K562 (cell line): ENCODE data around the gene USP48. TPM values are rescaled to one million over a fixed set of nuclear protein-coding genes. Genes with fewer than 3 reads are reported as not detected.

Experiments used
- ASH1L ChIP-seq: fragments of 450-650 bp; IDR thresholded peaks from 2 replicates; pipeline ENCODE4 v1.6.1; 2018; ENCODE audit warnings: borderline replicate concordance, mild to moderate bottlenecking, low read depth; ENCODE audit not compliant: partially characterized antibody
- BCLAF1 ChIP-seq, 2 experiments: fragments of 450-650 bp in 1 of 2; IDR thresholded peaks; 2 replicates each; pipeline ENCODE4 v1.6.1; 2011 to 2017; ENCODE audit warnings: low read depth in 2 of 2, antibody characterized with exemption in 1 of 2, borderline replicate concordance in 1 of 2, low read length in 1 of 2, mild to moderate bottlenecking in 1 of 2, mixed read lengths in 1 of 2; ENCODE audit not compliant: control insufficient read depth in 1 of 2
- GABPB1 ChIP-seq: sonication (generic); formaldehyde crosslinking; IDR thresholded peaks from 2 replicates; pipeline ENCODE4 v1.8.0; 2022; ENCODE audit warnings: mild to moderate bottlenecking, missing genetic modification reagents
- HDAC1 ChIP-seq, 2 experiments: fragments of 450-650 bp; IDR thresholded peaks; 2 replicates each; pipeline ENCODE4 v1.6.1; 2016 to 2017; ENCODE audit warnings: inconsistent platforms in 1 of 2, mild to moderate bottlenecking in 1 of 2, moderate library complexity in 1 of 2
- HDGF ChIP-seq: fragments of 450-650 bp; IDR thresholded peaks from 2 replicates; pipeline ENCODE4 v1.6.1; 2016
- KDM5B ChIP-seq: fragments of 200-600 bp; sonication (generic); IDR thresholded peaks from 2 replicates; pipeline ENCODE4 v1.6.1; 2012; ENCODE audit warnings: low read depth, mild to moderate bottlenecking, moderate library complexity, low read length, control low read depth, inconsistent platforms; ENCODE audit not compliant: insufficient replicate concordance
- MXD1 ChIP-seq: fragments of 250-450 bp; sonication (Bioruptor Pico); IDR thresholded peaks from 2 replicates; pipeline ENCODE4 v1.8.0; 2021; ENCODE audit warnings: borderline replicate concordance, mild to moderate bottlenecking, moderate library complexity; ENCODE audit not compliant: poor library complexity, severe bottlenecking
- MYC ChIP-seq, 2 experiments: fragments of 250-450 bp in 1 of 2; sonication (Bioruptor Pico) in 1 of 2; IDR thresholded peaks; 2 replicates each; pipeline versions ENCODE4 v1.5.1 to v1.6.1; 2012 to 2021; ENCODE audit warnings: low read depth in 2 of 2, borderline replicate concordance in 1 of 2, improper control_type of control experiment in 1 of 2, low read length in 1 of 2, mild to moderate bottlenecking in 1 of 2, moderate library complexity in 1 of 2
- SRSF7 ChIP-seq: fragments of 200-400 bp; formaldehyde crosslinking; optimal IDR thresholded peaks from 2 replicates; pipeline ENCODE3; 2017; ENCODE audit warnings: mild to moderate bottlenecking, low read depth, low read length
- ZBTB9 ChIP-seq: fragments of 450-650 bp; formaldehyde crosslinking; IDR thresholded peaks from 2 replicates; pipeline ENCODE4 v1.4.0; 2020; ENCODE audit warnings: mild to moderate bottlenecking, moderate library complexity
- ZKSCAN1 ChIP-seq: fragments of 150-350 bp; IDR thresholded peaks from 2 replicates; pipeline ENCODE4 v1.6.1; 2016; ENCODE audit warnings: low read depth, low read length
- ZNF639 ChIP-seq, 2 experiments: fragments of 200-800 bp in 1 of 2; sonication (Bioruptor generic) in 1 of 2; sonication (generic) in 1 of 2; formaldehyde crosslinking in 1 of 2; IDR thresholded peaks in 1 of 2; conservative IDR thresholded peaks in 1 of 2; 2 replicates each; pipeline versions ENCODE4 v1.5.0 to v1.6.1; 2016 to 2020; ENCODE audit warnings: missing compliant biosample characterization in 1 of 2, missing genetic modification characterization in 1 of 2, missing genetic modification reagents in 1 of 2
- ZNF699 ChIP-seq: fragments of 250-450 bp; sonication (Bioruptor Pico); IDR thresholded peaks from 2 replicates; pipeline ENCODE4 v1.8.0; 2021; ENCODE audit warnings: mild to moderate bottlenecking, moderate library complexity; ENCODE audit not compliant: insufficient replicate concordance
- polyA plus RNA-seq, 8 experiments: library from polyadenylated mRNA; depleted of rRNA in 4 of 8; stranded (reverse) in 5 of 8; unstranded in 3 of 8; fragments of >200 nt; fragmentation: Nextera tagmentation in 2 of 8; fragmentation: Illumina TruSeq in 1 of 8; extraction: Ambion mirVana in 2 of 8; extraction: Trizol in 1 of 8; gene quantifications; 2 replicates each; pipeline versions ENCODE4 v1.2.1 to v1.2.3, GENCODE V29; 2011 to 2014; ENCODE audit warnings: inconsistent platforms in 1 of 8, missing spikeins in 1 of 8
- total RNA-seq, 7 experiments: library from RNA; depleted of rRNA in 6 of 7; stranded (reverse); fragments of >200 nt in 6 of 7; fragmentation: Illumina TruSeq in 2 of 7; extraction: Trizol in 2 of 7; gene quantifications; 2 replicates each; pipeline versions ENCODE4 v1.2.1 to v1.2.3, GENCODE V29; 2011 to 2021; ENCODE audit warnings: low replicate concordance in 1 of 7
- TF ChIP-seq, protein P1 (sequence below): fragments of 450-650 bp; IDR thresholded peaks from one replicate; pipeline ENCODE4 v1.6.1; 2018; ENCODE audit warnings: mild to moderate bottlenecking, moderate library complexity; ENCODE audit not compliant: partially characterized antibody

Gene USP48
- total and polyA plus RNA-seq, 9 of the 15 experiments (the other 6 are each of a cell fraction or from before 2014, with no cell fraction given), result 23.3 to 123 (median 106) TPM

DNA sequence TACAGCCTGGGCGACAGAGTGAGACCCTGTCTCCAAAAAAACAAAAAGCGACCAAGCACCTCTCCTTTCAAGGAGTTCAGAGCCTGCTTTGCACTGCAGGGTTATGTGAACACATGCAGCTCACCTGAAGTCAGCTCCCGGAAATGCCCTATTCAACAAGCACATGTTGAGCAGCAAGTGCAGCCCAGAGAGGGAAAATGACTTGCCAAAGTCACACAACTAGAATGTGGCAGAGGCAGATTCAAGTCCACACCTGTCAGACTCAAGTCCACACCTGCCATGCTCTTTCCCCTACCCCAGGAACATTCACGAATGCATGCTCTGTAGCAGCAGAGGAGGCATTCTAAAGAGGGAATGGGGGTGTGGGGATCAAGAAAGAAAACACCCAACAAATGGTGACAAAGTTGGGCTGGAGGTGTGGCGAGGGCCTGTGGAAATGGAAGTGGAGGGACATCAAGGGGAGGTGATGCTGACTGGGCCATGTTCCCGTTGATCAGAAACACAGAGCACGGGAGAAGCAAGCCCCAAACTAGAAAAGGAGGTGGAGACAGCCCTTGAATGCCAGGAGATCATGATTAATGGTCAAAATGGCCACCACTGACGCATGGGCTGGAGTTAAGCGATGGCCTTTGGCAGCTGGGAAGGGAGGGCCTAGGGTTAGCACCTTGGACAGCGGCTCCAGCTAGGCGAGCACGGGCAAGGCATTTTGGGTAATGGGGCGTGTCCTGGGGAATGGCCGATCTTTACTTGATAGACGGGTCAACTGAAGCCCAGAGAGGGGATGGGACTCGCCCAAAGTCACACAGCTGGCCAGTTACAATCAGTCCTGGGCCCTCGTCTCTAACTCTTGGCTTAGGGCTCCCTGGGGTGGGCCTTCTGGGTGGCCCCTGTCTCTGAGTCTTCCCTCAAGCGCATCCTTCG lies 135.3 kb downstream of the USP48 start (continued):
- TF ChIP-seq ZBTB9 (CRISPR knock-in tag), result peak; percentile 62; the same call in 1 of the 2 replicates
- TF ChIP-seq HDGF, result no peak
- TF ChIP-seq MYC (IDR thresholded peaks at IDR 0.05; ENCODE audit: low read depth, low read length), result peak; percentile 87
- TF ChIP-seq MYC (CRISPR knock-in tag; IDR thresholded peaks at IDR 0.05; ENCODE audit: borderline replicate concordance, low read depth), result no peak
- peak in 1 of 2 experiments; percentile 82; a peak in 1 of 4 replicates for TF ChIP-seq BCLAF1 (IDR thresholded peaks at IDR 0.05; ENCODE audit: borderline replicate concordance in 1 of 2, control insufficient read depth in 1 of 2, low read depth in 2 of 2, low read length in 1 of 2)
- TF ChIP-seq ASH1L, result no peak
- peak; percentile 35; the same call in 1 of the 2 replicates for TF ChIP-seq ZKSCAN1
- TF ChIP-seq KDM5B, result no peak
- TF ChIP-seq ZNF699 (CRISPR knock-in tag), result no peak
- peak in 1 of 2 experiments; percentile 88; a peak in 1 of 4 replicates for TF ChIP-seq ZNF639 (CRISPR knock-in tag; conservative IDR thresholded peaks at IDR 0.05 in 1 of 2, IDR thresholded peaks at IDR 0.05 in 1 of 2)
- TF ChIP-seq MXD1 (CRISPR knock-in tag), result peak; percentile 69
- peak in 1 of 2 experiments; percentile 99; a peak in 2 of 4 replicates for TF ChIP-seq HDAC1 (IDR thresholded peaks at IDR 0.05)
- no peak for TF ChIP-seq SRSF7
- TF ChIP-seq GABPB1, result peak; percentile 91
- TF ChIP-seq, protein P1, sequence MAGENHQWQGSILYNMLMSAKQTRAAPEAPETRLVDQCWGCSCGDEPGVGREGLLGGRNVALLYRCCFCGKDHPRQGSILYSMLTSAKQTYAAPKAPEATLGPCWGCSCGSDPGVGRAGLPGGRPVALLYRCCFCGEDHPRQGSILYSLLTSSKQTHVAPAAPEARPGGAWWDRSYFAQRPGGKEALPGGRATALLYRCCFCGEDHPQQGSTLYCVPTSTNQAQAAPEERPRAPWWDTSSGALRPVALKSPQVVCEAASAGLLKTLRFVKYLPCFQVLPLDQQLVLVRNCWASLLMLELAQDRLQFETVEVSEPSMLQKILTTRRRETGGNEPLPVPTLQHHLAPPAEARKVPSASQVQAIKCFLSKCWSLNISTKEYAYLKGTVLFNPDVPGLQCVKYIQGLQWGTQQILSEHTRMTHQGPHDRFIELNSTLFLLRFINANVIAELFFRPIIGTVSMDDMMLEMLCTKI, result no peak
